Inferior parietal cortex (tissue), 1 donor: Measurements from ENCODE around the gene SLC36A3.
"Not testable (repeated sequence)": the region's sequence is repeated elsewhere in the genome, so short reads cannot be mapped to it uniquely, and the experiment has no call there.

Experiments
- DNase-seq: peaks from one replicate; pipeline ENCODE4 v3.0.0-alpha.2; 2016; ENCODE audit errors: extremely low spot score

The SLC36A3 gene

DNA sequence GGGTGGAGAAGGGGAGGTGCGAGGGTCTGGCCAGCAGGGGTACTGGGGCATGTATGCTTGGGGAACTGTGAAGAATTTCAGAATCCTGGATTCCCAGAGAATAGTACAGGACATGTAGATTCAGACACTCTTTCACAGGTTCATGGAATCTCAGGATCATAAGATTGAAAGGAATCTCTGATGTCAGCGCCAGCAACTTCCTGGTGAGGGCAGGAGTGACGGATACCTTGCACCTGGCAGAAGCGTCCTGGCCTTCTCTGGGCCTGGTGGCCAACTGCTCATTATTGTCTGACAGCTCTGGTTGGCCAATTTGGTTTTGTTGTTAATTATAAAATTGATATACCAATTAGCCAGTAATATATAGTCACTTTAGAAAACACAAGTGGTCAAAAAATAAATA lies 43.6 kb downstream of the SLC36A3 start:
- no peak for DNase-seq

DNA sequence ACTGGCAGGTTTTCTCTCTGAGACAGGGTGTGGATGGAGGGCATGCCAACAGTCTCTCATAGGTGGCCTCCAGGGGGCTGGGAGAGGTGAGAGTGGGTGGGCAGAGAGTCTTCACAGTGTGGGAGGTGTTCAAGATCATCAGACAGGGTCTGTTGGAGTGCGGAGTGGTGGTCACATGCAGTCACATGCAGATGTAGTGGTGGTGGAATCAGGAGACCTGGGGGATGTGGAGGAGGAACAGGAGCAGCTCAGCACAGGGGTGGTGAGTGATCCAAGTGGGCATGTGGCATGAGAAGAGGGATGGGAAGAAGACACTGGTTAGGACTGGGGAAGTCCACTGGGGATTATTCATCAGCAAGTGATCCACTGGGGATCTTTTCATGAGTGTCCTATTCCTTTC lies 44.8 kb downstream of the SLC36A3 start:
- DNase-seq: no peak

DNA sequence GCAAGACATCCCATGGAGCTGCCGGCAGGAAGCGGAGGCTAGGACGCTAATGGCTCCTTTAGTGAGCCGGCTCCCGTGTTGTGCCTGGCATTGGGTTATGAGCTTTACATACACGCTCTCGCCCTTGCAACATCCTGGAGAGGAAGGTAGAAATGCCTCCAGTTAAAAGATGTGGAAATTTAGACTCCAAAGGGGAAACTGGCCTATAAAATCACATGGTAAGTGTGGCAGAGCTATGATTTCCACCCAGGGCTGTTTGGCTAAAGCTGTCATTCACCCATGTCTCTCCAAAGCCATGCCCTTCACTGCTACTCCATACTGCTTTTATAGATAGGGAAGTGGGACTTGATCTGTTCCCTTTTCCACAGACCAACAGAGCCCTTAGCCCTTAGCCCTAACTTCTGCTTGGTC lies 45.4 kb downstream of the SLC36A3 start:
- DNase-seq: no peak

DNA sequence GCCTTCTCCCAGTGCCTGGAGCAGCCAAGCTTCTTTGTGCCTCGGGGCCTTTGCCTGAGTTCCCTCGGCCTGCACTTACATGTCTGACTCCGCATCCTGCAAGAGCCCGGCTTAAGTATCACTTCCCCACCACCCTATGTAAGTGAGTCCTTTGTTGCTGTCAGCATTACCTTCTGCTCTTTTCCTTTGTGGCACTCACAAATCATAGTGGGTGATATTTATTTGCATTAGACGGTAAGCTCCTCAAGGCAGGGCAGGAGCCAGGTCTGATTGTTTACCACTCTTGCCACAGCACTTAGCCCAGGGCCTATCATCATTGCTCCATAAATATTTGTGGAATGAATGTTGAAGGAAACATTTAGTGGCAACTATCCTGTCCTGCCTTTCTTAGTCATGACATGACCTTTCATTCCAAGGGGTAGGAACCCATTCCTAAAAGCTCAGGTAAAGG lies 45.8 kb downstream of the SLC36A3 start:
- no peak for DNase-seq

DNA sequence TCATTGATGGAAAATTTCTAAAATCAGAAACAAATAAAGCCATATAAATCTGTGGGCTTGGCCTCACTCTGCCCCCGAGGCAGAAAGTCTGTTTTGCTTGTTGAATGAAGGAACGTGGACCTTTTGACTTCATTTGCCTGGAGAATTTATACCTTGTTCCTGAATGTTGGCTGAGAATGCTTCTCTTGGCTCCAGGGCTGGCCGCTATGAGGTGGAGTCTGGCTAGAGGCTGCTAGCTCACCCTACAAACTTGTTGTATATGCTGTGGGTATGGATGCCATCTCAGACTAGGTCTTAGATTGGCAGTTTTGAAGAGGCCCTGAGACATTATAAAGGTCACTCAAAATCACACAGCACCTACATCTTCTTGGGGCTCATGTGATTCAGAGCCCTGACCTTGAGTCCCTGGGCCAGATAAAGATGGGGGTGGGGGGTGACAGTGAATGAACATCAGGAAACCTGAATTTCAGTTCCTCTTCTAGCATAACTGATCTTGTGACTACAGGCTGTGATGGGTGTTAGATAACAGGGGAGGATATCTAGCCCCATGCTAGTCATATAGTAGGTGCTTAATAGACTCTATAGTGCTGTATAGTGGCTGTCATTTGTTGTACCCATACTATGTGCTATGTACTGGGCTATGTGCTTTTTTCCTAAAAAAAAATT lies 47.8 kb downstream of the SLC36A3 start:
- no peak for DNase-seq

DNA sequence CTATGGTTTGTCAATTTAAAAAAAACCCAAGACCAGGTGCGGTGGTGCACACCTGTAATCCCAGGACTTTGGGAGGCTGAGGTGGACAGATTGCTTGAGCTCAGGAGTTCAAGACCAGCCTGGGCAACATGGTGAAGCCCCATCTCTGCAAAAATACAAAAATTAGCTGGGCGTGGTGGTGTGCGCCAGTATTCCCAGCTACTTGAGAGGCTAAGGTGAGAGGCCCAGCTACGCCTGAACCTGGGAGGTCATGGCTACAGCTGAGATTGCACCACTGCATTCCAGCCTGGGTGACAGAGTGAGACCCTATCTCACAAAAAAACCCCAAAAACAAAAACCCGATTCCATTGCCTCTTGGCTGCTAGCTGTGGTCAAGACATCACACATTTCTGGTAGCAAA lies 48.6 kb downstream of the SLC36A3 start:
- not testable (repeated sequence) for DNase-seq

DNA sequence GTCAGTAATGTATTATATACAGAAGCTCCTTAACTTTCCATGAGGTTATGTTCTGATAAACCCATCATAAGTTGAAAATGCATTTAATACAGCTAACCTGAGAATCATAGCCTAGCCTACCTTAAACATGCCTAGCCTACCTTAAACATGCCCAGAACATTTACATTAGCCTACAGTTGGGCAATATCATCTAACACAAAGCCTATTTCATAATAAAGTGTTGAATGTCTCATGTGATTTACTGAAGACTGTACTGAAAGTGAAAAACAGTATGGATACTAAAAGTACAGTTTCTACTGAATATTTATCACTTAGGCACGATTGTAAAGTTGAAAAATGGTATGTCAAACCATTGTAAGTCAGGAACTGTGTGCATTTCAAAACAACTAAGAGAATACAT lies 49.0 kb downstream of the SLC36A3 start:
- no peak for DNase-seq

DNA sequence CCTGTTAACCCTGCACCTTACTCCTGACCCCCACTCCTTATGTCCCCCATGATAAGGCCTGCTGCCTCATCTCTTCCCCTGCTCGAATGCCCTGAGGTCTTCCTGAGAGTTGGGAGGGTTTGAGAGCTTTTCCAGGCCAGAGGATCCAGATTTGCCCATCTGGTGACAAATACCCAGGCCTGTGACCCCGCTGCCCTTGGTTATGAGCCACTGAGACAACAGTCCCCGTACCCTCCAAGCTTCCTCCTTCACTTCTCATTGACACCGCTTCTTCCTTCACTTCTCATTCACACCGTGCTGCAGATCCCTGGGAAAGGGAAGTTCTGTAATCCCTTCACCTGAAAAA lies 50.0 kb downstream of the SLC36A3 start:
- DNase-seq: no peak

DNA sequence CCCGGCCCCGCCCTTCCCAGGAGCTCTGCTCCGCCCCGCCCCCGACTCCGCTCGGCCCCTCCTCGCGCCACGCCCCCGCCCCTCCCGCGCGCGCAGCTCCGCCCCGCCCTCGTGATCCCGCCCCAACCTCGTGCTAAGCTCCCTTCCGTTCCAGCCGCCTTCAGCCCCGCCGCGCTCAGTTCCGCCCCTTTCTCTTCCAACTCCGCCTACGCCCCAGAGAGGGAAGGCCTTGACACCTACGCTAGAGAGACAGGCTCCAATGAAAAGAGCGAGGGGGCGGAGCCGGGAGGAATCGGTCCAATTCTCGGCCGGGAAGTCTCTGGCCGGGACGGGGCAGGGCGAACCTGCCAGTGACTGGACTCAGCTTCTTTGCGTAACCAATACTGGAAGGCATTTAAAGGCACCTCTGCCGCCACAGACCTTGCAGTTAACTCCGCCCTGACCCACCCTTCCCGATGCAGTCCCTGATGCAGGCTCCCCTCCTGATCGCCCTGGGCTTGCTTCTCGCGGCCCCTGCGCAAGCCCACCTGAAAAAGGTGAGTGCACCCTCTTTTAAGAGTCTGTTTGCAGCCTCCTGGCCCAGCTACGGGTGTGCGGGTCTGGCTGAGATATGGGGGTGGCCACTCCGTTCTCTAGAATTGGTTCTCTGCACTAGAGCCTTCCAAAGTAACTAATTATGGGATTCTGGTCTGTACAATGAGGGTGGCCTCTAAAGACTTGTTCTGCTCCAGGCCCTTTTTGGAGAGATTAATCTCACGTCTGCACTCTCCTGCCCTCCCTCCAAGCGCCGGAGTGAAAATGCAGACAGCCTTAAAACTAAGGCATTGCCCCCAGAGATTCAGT lies 50.6 kb downstream of the SLC36A3 start, which contains the start of gene GM2A:
TSS of gene GM2A (plus strand) at position 424 of the 843 bp plus-strand sequence. CDS start at position 456, 32 bp downstream.
- peak; percentile 99 for DNase-seq

DNA sequence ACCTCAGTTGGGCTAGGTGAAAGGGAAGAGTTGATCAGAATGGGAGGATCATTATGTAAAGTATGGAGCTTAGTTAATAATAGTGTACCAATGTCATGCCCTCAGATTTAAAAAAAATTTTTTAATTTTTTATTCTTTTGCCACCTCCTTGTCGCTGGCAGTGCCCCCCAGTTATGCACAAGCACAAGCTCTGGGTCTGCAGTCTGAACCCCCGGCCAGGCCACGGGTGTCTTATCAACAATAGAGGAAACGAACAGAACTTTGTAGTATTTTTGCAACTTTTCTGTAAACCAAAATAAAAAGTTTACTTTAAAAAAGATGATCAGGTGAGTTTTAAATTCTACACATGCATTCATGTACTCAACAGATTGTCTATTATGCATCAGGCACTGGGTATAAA lies 51.9 kb downstream of the SLC36A3 start:
- no peak for DNase-seq

DNA sequence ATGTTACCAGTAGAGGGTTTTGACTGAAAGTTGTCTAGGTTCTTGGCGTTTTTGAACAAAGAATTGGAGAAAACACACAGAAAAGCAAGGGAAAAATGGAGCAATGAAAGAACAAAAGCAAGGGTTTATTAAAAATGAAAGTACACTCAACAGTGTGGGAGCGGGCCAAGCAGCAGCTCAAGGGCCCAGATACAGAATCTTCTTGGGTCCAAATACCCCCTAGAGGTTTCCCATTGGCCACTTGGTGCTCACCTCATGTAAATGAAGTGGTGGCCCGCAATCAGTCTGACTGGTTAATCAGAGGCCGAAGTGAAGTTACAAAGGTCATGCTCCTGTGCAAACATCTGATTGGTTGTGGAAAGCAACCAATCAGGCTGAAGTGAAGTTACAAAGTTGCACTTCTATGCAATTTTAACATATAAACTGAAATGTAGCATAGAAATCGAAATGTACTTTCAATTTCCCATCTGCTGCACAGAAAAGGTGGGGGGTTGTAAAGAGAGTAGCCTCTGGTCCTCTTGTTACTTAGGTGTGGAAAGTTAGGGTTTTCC lies 52.5 kb downstream of the SLC36A3 start:
- DNase-seq: no peak

DNA sequence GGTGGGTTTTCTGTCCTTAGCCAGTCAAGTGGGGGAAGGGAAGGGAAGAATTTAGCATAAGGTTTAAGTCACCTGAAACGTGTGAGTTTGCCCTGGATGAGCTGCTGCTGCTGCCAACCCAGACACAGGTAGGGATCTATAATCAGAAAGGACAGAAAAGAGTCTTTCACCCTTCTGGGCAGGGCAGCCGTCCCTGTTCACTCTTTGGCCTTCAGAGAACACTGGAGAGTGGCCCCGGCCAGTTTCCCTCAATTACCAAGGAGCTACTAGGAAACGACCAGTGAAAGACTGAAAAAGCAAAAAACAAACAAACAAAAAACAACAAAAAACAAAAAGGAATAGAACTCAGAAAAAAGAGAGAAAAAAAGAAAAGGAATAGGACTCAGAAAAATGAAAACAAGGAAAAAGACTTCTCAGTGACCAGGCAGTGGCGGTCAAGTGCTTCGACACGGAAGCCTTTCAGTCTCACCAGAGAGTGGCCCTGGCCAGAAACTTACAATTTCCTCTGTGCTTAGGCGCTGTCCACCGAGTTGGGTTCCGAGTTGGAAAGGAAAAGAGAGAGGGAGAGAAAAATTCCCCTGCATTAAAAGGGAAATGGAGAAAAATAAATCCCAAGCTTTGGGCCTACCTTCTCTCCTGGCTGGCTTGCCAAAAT lies 53.1 kb downstream of the SLC36A3 start:
- no peak for DNase-seq

DNA sequence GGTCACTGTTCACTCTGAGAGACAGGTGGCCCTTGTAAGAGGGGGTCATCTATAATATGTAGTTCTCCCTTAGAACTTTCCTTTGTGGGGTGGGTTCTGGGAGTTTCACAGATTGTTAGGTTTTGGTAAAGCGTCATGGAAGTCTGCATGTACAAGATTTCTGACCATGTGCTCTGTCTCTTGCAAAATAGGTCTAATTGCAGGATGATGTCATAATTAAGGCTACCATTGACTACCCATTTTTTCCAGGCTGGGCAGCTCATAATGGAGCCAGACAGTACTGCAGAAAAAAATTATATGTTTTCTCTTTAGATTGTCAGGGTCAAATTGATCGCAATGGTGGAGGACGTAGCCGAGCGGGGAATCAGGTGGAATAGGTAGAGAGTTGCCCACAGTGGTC lies 54.3 kb downstream of the SLC36A3 start:
- no peak for DNase-seq

DNA sequence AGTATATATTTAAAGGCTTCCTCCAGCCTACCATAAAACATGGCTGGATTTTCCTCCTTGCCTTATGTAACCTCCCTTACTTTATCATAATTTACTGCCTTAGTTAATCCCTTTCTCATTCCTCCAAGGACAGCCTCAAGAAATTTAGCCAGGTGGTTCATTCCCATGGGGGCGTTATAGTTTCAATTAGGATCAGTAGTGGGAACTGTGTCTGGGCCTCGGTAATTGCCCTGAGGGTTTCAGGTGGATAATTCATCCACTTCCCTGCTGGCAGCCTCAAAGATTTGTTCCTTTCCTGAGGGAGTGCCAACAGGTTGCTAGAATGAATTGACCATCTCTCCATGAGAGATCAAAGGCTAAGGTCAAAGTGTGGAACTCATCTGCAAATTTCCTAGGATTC lies 54.9 kb downstream of the SLC36A3 start:
- no peak for DNase-seq

DNA sequence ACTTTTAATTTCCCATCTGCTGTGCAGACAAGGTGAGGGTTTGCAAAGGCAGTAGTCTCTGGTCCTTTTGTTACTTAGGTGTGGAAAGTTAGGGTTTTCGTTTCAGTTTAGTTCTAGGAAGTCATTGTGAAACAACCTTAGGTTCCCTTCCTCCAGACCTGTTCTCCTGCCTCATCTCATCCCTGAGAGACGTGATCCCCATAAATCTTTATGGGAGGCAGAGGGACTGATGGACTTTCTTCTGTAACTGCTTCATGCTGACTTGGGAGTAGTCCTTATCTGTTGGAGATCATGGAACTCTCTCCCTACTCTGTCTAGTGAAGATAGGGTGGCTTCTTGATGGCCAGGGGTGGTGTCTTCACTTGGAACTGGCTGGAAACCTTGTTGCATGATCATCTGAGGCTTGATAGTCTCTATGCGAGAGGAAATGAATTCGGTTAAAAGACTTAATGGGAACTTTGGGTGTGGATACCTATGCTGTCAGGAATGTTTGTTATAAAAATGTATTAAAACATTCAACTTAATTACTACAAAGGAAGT lies 57.8 kb downstream of the SLC36A3 start:
- no peak for DNase-seq

DNA sequence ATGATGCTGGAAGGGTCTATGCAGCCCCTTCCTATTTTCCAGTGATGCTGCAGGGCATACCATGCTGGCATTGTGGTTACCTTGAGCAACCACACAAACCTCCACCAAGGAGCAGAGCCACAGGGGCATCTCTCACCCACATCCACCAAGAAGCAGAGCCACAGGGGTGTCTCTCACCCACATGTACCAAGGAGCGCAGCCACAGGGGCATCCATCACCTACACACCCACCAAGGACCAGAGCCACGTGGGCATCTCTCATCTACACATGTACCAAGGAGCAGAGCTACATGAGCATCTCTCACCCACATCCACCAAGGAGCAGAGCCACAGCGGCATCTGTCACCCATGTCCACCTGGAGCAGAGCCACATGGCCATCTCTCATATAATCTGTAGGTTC lies 59.4 kb downstream of the SLC36A3 start:
- DNase-seq: no peak

DNA sequence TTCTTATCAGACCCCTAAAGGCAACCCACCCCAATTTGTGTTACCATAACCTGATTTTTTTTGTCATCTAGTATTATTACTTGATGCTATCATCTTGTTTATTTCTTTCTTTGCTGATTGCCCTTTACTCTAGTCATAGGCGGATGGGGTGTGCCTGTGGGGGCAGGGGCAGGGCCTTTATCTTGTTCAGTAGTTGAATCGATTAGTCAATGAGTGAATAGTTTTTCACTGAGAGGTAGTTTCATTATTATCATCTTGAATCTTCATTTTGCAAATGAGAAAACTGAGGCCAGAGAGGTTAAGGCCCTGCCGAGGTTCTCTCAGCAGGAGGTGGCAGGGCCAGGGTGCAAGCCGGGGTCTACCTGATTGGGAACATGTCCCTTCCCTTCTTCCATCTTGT lies 60.0 kb downstream of the SLC36A3 start:
- DNase-seq: no peak

DNA sequence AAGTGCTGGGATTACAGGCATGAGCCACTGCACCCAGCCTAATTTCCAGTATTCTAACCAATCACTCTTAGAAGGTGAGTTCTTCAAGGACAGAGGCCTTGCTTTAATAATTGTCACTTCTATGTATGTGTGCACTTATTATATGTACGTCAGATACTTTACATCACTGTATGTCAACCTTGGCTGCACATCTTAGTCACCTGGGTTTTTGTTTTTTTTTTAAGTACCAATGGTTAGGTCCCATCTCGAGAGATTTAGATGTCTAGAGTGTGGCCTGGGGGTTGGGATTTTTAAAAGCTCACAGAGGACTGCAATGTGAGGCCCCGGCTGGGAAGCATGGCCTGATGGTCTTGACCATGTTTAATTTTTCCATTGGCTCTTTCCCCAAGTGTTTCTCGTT lies 60.4 kb downstream of the SLC36A3 start:
- DNase-seq: no peak

DNA sequence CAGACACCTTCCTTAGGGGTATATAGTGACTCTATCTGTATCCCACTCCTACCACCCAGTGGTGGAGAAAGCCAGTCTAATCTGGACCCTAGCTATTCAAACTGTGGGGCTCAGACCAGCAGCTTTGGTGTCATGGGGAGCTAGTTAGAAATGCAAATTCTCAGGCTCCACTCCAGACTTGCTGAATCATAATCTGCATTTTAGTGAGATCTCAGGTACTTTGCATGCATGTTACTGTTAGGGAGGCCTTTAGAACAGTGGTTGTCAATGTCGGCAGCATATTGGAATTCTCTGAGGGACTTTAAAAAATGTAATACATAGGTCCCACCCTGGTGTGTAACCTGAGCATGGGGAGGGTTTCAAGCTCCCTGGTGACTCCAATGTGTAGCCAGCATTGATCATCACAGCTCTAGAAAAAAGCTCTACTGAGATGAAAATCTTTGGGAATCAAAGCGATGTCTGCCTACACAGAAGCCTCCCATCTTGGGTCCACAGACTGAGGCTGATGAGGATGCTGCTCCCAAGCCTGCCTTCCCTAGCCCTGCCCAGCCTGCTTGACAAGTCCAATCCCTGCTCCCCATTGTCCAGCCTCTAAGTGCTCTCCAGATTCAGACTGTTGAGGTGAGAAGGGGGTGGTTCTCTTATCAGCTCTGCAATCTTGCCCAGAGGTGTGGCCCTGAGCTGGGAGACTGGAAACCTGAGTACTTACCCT lies 62.5 kb downstream of the SLC36A3 start:
- no peak for DNase-seq

DNA sequence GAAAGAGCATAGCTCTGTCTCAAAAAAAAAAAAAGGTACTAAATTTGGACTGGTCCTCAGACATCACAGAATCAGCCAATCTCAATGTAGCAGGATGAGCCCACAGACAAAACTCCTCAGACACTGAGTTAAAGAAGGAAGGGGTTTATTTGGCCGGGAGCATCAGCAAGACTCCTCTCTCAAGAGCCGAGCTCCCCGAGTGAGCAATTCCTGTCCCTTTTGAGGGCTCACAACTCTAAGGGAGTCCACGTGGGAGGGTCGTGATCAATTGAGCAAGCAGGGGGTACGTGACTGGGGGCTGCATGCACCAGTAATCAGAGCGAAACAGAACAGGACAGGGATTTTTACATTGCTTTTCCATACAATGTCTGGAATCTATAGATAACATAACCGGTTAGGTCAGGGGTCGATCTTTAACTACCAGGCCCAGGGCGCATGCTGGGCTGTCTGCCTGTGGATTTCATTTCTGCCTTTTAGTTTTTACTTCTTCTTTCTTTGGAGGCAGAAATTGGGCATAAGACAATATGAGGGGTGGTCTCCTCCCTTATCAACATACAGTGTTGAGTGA lies 63.2 kb downstream of the SLC36A3 start:
- DNase-seq: not testable (repeated sequence)

DNA sequence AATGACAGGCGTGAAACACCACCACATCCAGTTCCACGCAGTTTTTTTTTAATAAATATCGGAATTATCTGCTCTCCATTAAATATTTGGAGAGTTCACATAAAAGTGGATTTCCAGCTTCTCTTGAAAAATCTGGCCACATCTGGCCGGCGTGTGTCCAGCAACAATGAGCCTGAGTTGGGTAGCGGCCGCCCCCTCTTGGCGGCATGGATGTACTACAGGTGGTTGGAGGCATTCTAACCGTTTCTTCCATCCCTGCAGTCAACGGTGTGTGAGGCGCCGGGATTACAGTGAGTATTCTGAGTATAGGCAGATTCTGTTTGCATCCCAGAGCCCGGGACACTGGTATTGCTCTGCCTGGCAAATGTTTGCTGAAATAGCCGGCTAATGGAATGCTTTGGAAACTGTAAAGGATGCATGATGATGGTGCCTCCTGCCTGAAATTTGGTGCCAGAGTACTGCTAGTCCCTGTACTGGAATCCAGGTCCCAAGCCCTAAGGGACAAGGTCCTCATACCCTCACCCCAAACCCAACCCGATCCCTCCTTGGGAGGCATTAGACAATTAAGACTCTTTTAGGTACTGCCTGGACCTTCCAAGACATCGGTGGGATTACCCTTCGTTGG lies 64.2 kb downstream of the SLC36A3 start:
- DNase-seq: peak; percentile 74
